ENCODE results near the gene TCEA2.

Gene TCEA2

GRCh38 chr20:64025101-64025825 is 37.7 kb upstream of the TCEA2 start:
- no peak for DNase-seq (ENCODE audit: low spot score)
- TF ChIP-seq, protein P1, sequence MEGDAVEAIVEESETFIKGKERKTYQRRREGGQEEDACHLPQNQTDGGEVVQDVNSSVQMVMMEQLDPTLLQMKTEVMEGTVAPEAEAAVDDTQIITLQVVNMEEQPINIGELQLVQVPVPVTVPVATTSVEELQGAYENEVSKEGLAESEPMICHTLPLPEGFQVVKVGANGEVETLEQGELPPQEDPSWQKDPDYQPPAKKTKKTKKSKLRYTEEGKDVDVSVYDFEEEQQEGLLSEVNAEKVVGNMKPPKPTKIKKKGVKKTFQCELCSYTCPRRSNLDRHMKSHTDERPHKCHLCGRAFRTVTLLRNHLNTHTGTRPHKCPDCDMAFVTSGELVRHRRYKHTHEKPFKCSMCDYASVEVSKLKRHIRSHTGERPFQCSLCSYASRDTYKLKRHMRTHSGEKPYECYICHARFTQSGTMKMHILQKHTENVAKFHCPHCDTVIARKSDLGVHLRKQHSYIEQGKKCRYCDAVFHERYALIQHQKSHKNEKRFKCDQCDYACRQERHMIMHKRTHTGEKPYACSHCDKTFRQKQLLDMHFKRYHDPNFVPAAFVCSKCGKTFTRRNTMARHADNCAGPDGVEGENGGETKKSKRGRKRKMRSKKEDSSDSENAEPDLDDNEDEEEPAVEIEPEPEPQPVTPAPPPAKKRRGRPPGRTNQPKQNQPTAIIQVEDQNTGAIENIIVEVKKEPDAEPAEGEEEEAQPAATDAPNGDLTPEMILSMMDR (IDR thresholded peaks at IDR 0.05; ENCODE audit: extremely low read depth, missing control alignments): no peak

DNA sequence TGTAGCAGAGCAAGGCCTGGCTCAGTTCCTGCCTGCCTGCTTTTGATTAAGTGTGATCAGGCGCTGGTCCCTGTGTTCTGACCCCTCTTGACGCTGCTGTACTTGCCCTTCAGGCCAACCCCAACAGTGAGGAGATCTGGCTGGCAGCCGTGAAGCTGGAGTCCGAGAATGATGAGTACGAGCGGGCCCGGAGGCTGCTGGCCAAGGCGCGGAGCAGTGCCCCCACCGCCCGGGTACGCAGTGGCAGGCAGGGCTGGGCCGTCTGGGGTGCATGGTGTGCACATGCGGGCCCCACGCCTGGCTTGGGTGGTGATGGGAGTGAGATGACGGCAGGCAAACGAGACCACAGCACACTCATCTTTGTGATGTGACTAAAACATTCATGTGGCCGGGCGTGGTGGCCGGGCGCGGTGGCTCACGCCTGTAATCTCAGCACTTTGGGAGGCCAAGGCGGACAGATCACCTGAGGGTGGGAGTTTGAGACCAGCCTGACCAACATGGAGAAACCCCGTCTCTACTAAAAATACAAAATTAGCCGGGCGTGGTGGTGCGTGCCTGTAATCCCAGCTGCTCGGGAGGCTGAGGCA is 37.1 kb upstream of the TCEA2 start:
- TF ChIP-seq, protein P1 (IDR thresholded peaks at IDR 0.05; ENCODE audit: extremely low read depth, missing control alignments): no peak
- no peak for DNase-seq (ENCODE audit: low spot score)

GRCh38 chr20:64027981-64028685 is 34.9 kb upstream of the TCEA2 start:
- no peak for DNase-seq (ENCODE audit: low spot score)
- TF ChIP-seq, protein P1 (IDR thresholded peaks at IDR 0.05; ENCODE audit: extremely low read depth, missing control alignments): no peak

- TF ChIP-seq, protein P1 (IDR thresholded peaks at IDR 0.05; ENCODE audit: extremely low read depth, missing control alignments): no peak
- no peak for DNase-seq (ENCODE audit: low spot score)
Measured at GRCh38 chr20:64029293-64030117, 33.5 kb upstream of the TCEA2 start.

GRCh38 chr20:64030371-64031134 is 32.4 kb upstream of the TCEA2 start:
- TF ChIP-seq, protein P1 (IDR thresholded peaks at IDR 0.05; ENCODE audit: extremely low read depth, missing control alignments): no peak
- DNase-seq (ENCODE audit: low spot score): no peak

GRCh38 chr20:64031822-64032314 is 31.1 kb upstream of the TCEA2 start:
- TF ChIP-seq, protein P1 (IDR thresholded peaks at IDR 0.05; ENCODE audit: extremely low read depth, missing control alignments): no peak
- DNase-seq (ENCODE audit: low spot score): no peak
